ENCODE data around the gene PRDM2. TPM values are rescaled to one million over a fixed set of nuclear protein-coding genes. Genes with fewer than 3 reads are reported as not detected.

The PRDM2 gene
- 12.7 and 17.4 TPM in 2 replicates for total RNA-seq

- DNase-seq (ENCODE audit: insufficient read length, low spot score, missing footprints), result peak; percentile 93
- Histone ChIP-seq H2AFZ (ENCODE audit: low read length) (peak within 1 kb of the TSS; percentile 98), H3K4me2 (ENCODE audit: insufficient read depth, low read length) (peak within 1 kb of the TSS; percentile 96), H4K20me1 (ENCODE audit: insufficient read depth, low read length) (no peaks in the 10 kb centered on the region), H3K4me3 (ENCODE audit: insufficient read depth, low read length) (peak within 1 kb of the TSS; percentile 86), H3K79me2 (ENCODE audit: insufficient read depth, low read length) (peaks cover 4% of the 10 kb centered on the region), H3K27me3 (ENCODE audit: insufficient read depth, low read length) (no peaks in the 10 kb centered on the region), H3K4me1 (ENCODE audit: insufficient read depth, low read length) (peaks cover 9% of the 10 kb centered on the region), H3K9me3 (ENCODE audit: low read depth, low read length) (no peaks in the 10 kb centered on the region), H3K27ac (ENCODE audit: low read depth, low read length) (peak within 1 kb of the TSS; percentile 53), H3K36me3 (ENCODE audit: insufficient read depth, low read length) (no peaks in the 10 kb centered on the region)
- TF ChIP-seq, protein P1, sequence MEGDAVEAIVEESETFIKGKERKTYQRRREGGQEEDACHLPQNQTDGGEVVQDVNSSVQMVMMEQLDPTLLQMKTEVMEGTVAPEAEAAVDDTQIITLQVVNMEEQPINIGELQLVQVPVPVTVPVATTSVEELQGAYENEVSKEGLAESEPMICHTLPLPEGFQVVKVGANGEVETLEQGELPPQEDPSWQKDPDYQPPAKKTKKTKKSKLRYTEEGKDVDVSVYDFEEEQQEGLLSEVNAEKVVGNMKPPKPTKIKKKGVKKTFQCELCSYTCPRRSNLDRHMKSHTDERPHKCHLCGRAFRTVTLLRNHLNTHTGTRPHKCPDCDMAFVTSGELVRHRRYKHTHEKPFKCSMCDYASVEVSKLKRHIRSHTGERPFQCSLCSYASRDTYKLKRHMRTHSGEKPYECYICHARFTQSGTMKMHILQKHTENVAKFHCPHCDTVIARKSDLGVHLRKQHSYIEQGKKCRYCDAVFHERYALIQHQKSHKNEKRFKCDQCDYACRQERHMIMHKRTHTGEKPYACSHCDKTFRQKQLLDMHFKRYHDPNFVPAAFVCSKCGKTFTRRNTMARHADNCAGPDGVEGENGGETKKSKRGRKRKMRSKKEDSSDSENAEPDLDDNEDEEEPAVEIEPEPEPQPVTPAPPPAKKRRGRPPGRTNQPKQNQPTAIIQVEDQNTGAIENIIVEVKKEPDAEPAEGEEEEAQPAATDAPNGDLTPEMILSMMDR (IDR thresholded peaks at IDR 0.05; ENCODE audit: extremely low read depth, low read depth, low read length), result no peak
Measured at GRCh38 chr1:13699936-13700520, at the start of gene PRDM2. Gene PRDM2, plus strand, starts transcription at chr1:13700188. Its CDS starts 15,418 bp downstream, at chr1:13715606.

- no peak overlapping the region for H3K27ac ChIP-seq (ENCODE audit: low read depth, low read length)
- no peaks in the 10 kb centered on the region for H3K9me3 ChIP-seq (ENCODE audit: low read depth, low read length)
- no peaks in the 10 kb centered on the region for H3K27me3 ChIP-seq (ENCODE audit: insufficient read depth, low read length)
- H4K20me1 ChIP-seq (ENCODE audit: insufficient read depth, low read length), result no peaks in the 10 kb centered on the region
- no peaks in the 10 kb centered on the region for H3K79me2 ChIP-seq (ENCODE audit: insufficient read depth, low read length)
- H3K4me1 ChIP-seq (ENCODE audit: insufficient read depth, low read length), result no peaks in the 10 kb centered on the region
- DNase-seq (ENCODE audit: insufficient read length, low spot score, missing footprints), result no peak
- H3K4me2 ChIP-seq (ENCODE audit: insufficient read depth, low read length), result no peak overlapping the region
- TF ChIP-seq, protein P1 (IDR thresholded peaks at IDR 0.05; ENCODE audit: extremely low read depth, low read depth, low read length), result no peak
- no peak overlapping the region for H3K4me3 ChIP-seq (ENCODE audit: insufficient read depth, low read length)
- no peaks in the 10 kb centered on the region for H3K36me3 ChIP-seq (ENCODE audit: insufficient read depth, low read length)
- no peak overlapping the region for H2AFZ ChIP-seq (ENCODE audit: low read length)
Measured at GRCh38 chr1:13651279-13651678, 48.7 kb upstream of the PRDM2 start.

DNA sequence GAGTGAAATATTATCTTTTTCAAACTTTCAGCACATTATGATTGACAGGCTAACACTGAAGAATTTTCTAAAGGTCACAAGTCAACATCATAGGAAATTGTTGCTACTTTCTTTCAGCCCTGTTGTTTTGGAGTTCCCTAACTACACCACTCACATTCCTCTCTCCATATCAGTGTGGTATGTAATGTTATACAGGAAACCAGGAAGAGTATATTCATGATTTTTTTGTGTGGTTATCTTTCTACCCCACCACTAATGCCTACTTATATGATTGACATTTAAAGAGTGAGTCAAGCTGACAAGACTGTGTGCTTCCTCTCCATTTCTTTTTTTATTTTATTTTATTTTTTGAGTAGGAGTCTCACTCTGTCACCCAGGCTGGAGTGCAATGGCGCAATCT lies 47.8 kb upstream of the PRDM2 start:
- TF ChIP-seq, protein P1 (IDR thresholded peaks at IDR 0.05; ENCODE audit: extremely low read depth, low read depth, low read length), result no peak
- no peaks in the 10 kb centered on the region for H3K36me3 ChIP-seq (ENCODE audit: insufficient read depth, low read length)
- H2AFZ ChIP-seq (ENCODE audit: low read length), result no peak overlapping the region
- H4K20me1 ChIP-seq (ENCODE audit: insufficient read depth, low read length), result no peaks in the 10 kb centered on the region
- H3K9me3 ChIP-seq (ENCODE audit: low read depth, low read length), result no peaks in the 10 kb centered on the region
- no peak overlapping the region for H3K4me2 ChIP-seq (ENCODE audit: insufficient read depth, low read length)
- H3K79me2 ChIP-seq (ENCODE audit: insufficient read depth, low read length), result no peaks in the 10 kb centered on the region
- DNase-seq (ENCODE audit: insufficient read length, low spot score, missing footprints), result no peak
- no peaks in the 10 kb centered on the region for H3K27me3 ChIP-seq (ENCODE audit: insufficient read depth, low read length)
- no peaks in the 10 kb centered on the region for H3K4me1 ChIP-seq (ENCODE audit: insufficient read depth, low read length)
- H3K27ac ChIP-seq (ENCODE audit: low read depth, low read length), result no peak overlapping the region
- no peak overlapping the region for H3K4me3 ChIP-seq (ENCODE audit: insufficient read depth, low read length)

DNA sequence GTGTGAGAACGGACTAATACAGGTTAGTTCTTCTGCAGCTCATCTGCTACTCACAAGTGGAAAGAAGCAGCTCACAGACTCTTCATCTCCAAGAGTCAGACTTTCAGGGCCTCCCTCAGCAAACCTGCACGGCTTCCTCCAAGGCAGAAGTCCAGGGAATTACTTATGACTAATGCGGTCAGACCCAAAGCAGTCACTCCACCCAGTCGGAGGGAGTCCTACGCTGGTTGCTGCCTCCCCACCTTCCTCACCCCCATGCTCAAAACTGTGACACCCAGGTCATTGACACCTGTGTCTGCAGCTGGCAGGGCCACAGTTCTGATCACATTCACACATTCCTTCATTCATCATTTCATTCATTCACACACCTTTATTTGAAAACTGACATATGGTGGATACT lies 38.4 kb upstream of the PRDM2 start:
- H3K4me1 ChIP-seq (ENCODE audit: insufficient read depth, low read length), result no peaks in the 10 kb centered on the region
- H3K79me2 ChIP-seq (ENCODE audit: insufficient read depth, low read length), result no peaks in the 10 kb centered on the region
- H2AFZ ChIP-seq (ENCODE audit: low read length), result no peak overlapping the region
- peak; percentile 76 for DNase-seq (ENCODE audit: insufficient read length, low spot score, missing footprints)
- no peak overlapping the region for H3K4me2 ChIP-seq (ENCODE audit: insufficient read depth, low read length)
- H3K27me3 ChIP-seq (ENCODE audit: insufficient read depth, low read length), result no peaks in the 10 kb centered on the region
- H3K36me3 ChIP-seq (ENCODE audit: insufficient read depth, low read length), result no peaks in the 10 kb centered on the region
- no peak overlapping the region for H3K27ac ChIP-seq (ENCODE audit: low read depth, low read length)
- H3K4me3 ChIP-seq (ENCODE audit: insufficient read depth, low read length), result no peak overlapping the region
- H3K9me3 ChIP-seq (ENCODE audit: low read depth, low read length), result no peaks in the 10 kb centered on the region
- no peaks in the 10 kb centered on the region for H4K20me1 ChIP-seq (ENCODE audit: insufficient read depth, low read length)
- TF ChIP-seq, protein P1 (IDR thresholded peaks at IDR 0.05; ENCODE audit: extremely low read depth, low read depth, low read length), result no peak

All from osteoblast (primary cell).